HL-60 (cell line): ENCODE measurements around the gene UTRN.

Experiments used
- DNase-seq, 2 experiments: peaks; one replicate each; pipeline ENCODE4 v3.0.0-alpha.2; 2010 to 2020; ENCODE audit warnings: low read depth in 1 of 2, low spot score in 1 of 2
- H3K27ac ChIP-seq: fragments of 250-450 bp; sonication (Bioruptor Pico); replicated peaks from 2 replicates; pipeline ENCODE4 v1.5.1; 2020; ENCODE audit warnings: mild to moderate bottlenecking, moderate library complexity
- H3K27me3 ChIP-seq: fragments of 250-450 bp; sonication (Bioruptor Pico); 2 replicates; pipeline ENCODE4 v1.5.1; 2021; ENCODE audit warnings: mild to moderate bottlenecking, moderate library complexity; ENCODE audit not compliant: insufficient read depth, poor library complexity, severe bottlenecking
- H3K4me3 ChIP-seq: replicated peaks from 2 replicates; pipeline ENCODE4 v1.5.1; 2011; ENCODE audit warnings: mild to moderate bottlenecking, control low read depth, low read length; ENCODE audit not compliant: insufficient read depth
- CTCF ChIP-seq: IDR thresholded peaks from one replicate; pipeline ENCODE4 v1.5.1; 2011; ENCODE audit warnings: low read length, control low read depth, inconsistent platforms; ENCODE audit not compliant: insufficient read depth
- GABPA ChIP-seq: IDR thresholded peaks from 2 replicates; pipeline ENCODE4 v1.6.1; 2012; ENCODE audit warnings: low read depth
- POLR2AphosphoS5 ChIP-seq: IDR thresholded peaks from 2 replicates; pipeline ENCODE4 v1.6.1; 2012; ENCODE audit warnings: low read depth
- REST ChIP-seq: IDR thresholded peaks from 2 replicates; pipeline ENCODE4 v1.6.1; 2012; ENCODE audit warnings: low read depth; ENCODE audit not compliant: insufficient replicate concordance
- SPI1 ChIP-seq: IDR thresholded peaks from 2 replicates; pipeline ENCODE4 v1.6.1; 2012; ENCODE audit warnings: low read depth, mild to moderate bottlenecking, borderline replicate concordance

UTRN gene

GRCh38 chr6:144297511-144298100 lies 12.5 kb downstream of the UTRN start:
- H3K27me3 ChIP-seq, result no peaks in the 10 kb centered on the region
- no peak for TF ChIP-seq POLR2AphosphoS5
- TF ChIP-seq REST, result no peak
- no peak for TF ChIP-seq CTCF
- TF ChIP-seq GABPA, result no peak
- TF ChIP-seq SPI1, result no peak
- no peak overlapping the region for H3K4me3 ChIP-seq
- DNase-seq, result no peak
- H3K27ac ChIP-seq, result no peak overlapping the region

- Histone ChIP-seq H3K27ac (no peak overlapping the region), H3K4me3 (no peak overlapping the region), H3K27me3 (no peaks in the 10 kb centered on the region)
- no peak for DNase-seq
- TF ChIP-seq SPI1 (no peak), POLR2AphosphoS5 (no peak), GABPA (no peak), CTCF (no peak), REST (no peak)
Observed at GRCh38 chr6:144298194-144298593, 13.1 kb downstream of the UTRN start.

GRCh38 chr6:144298916-144299315 lies 13.8 kb downstream of the UTRN start:
- no peak for TF ChIP-seq POLR2AphosphoS5
- no peak for TF ChIP-seq GABPA
- no peak for TF ChIP-seq CTCF
- no peak for TF ChIP-seq SPI1
- Histone ChIP-seq H3K27me3 (no peaks in the 10 kb centered on the region), H3K4me3 (no peak overlapping the region)

GRCh38 chr6:144302701-144303372 lies 17.7 kb downstream of the UTRN start:
- DNase-seq, result no peak
- Histone ChIP-seq H3K4me3 (no peak overlapping the region), H3K27me3 (no peaks in the 10 kb centered on the region), H3K27ac (no peak overlapping the region)
- TF ChIP-seq REST, result no peak
- no peak for TF ChIP-seq CTCF
- no peak for TF ChIP-seq POLR2AphosphoS5
- TF ChIP-seq GABPA, result no peak
- no peak for TF ChIP-seq SPI1

More at GRCh38 chr6:144298916-144299315, 13.8 kb downstream of the UTRN start:
- DNase-seq, result no peak
- H3K27ac ChIP-seq, result no peak overlapping the region
